GM20000 (cell line): ENCODE results near the gene MED12L.

Source experiments
- DNase-seq: peaks from one replicate; pipeline ENCODE4 v3.0.0; 2012; ENCODE audit warnings: low spot score
- CTCF ChIP-seq: IDR thresholded peaks from 2 replicates; pipeline ENCODE4 v1.5.1; 2012; ENCODE audit warnings: mild to moderate bottlenecking, control low read depth; ENCODE audit errors: extremely low read depth, missing control alignments

The MED12L gene

GRCh38 chr3:151178208-151178845 lies 92.9 kb downstream of the MED12L start:
- DNase-seq: no peak
- no peak for TF ChIP-seq CTCF

GRCh38 chr3:151182349-151183079 lies 97.0 kb downstream of the MED12L start:
- DNase-seq: no peak
- TF ChIP-seq CTCF: no peak

GRCh38 chr3:151183265-151183671 lies 97.8 kb downstream of the MED12L start:
- TF ChIP-seq CTCF: no peak

GRCh38 chr3:151191095-151191494 lies 105.6 kb downstream of the MED12L start:
- TF ChIP-seq CTCF: no peak
- no peak for DNase-seq

More at GRCh38 chr3:151183265-151183671, 97.8 kb downstream of the MED12L start:
- DNase-seq: no peak

- TF ChIP-seq CTCF: no peak
Measured at GRCh38 chr3:151192545-151192944, 107.1 kb downstream of the MED12L start.

GRCh38 chr3:151195826-151196225 lies 110.4 kb downstream of the MED12L start:
- no peak for TF ChIP-seq CTCF
- no peak for DNase-seq

More at GRCh38 chr3:151192545-151192944, 107.1 kb downstream of the MED12L start:
- no peak for DNase-seq

- DNase-seq: no peak
Measured at GRCh38 chr3:151196434-151196833, 111.0 kb downstream of the MED12L start.

More at GRCh38 chr3:151196434-151196833, 111.0 kb downstream of the MED12L start:
- no peak for TF ChIP-seq CTCF
